Epithelial cell of proximal tubule (primary cell): ENCODE results near the gene DAB2IP. TPM values are rescaled to one million over a fixed set of nuclear protein-coding genes. Genes with fewer than 3 reads are reported as not detected.

ENCODE experiments used
- DNase-seq: peaks from one replicate; pipeline ENCODE4 v3.0.0-alpha.2; 2011; ENCODE audit warnings: low read depth
- H3K4me3 ChIP-seq: 2 replicates; pipeline ENCODE4 v1.5.1; 2011; ENCODE audit warnings: low read depth, mild to moderate bottlenecking, low read length
- CTCF ChIP-seq: conservative IDR thresholded peaks from 2 replicates; pipeline ENCODE4 v1.5.1; 2012; ENCODE audit warnings: low read depth, mild to moderate bottlenecking, low read length
- total RNA-seq: library from RNA; depleted of rRNA; stranded (reverse); fragments of >200 nt; gene quantifications from 2 replicates; pipeline ENCODE4 v1.2.3, GENCODE V29; 2015

Gene DAB2IP
- total RNA-seq, 1 donor from 2014 or later = 23.8 TPM

DNA sequence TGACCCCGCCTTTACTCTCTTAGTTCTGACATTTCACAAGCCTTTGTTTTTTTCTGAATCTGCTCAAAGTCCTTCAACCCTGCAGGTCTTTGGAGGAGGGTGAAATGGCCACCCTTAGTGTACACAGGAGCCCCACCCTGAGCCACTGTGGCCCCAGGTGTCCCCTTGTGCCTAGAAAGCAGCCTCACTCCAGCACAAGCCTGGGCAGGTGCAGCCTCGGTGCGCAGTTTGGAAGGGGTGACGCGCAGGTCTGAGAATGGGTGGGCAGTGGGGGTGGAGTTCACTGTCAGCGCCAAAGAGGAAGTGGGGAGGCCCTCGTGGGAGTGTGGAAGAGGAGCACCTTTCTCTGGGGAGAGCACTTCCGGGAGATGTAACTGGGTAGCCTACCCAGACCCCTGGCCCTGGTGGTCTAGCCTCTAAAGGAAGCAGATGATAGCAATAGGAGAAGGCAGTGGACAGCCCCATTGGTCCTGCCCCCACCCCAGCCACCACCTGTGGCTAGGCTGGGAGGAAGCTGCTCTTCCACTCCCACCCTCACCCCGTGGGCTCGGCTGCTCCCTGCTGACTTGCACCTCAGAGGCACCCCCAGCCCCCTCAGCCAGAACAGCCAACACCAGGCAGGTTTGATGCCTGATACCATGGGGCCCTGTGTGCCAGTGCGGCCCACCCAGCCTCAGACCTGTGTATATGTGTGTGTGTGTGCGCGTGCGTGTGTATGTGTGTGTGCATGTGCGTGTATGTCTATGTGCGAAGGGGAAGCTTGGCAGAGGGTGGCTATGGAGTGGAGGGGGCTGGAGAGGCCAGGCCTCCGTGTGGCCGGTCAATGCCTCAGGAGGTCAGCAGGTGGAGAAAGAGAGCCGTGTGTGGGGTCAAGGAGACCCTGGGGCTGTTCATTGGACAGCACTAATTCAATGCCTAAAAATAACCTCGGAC is 16.8 kb upstream of the DAB2IP start:
- peak; percentile 67 for TF ChIP-seq CTCF
- no peak for DNase-seq
- no peak overlapping the region for H3K4me3 ChIP-seq

DNA sequence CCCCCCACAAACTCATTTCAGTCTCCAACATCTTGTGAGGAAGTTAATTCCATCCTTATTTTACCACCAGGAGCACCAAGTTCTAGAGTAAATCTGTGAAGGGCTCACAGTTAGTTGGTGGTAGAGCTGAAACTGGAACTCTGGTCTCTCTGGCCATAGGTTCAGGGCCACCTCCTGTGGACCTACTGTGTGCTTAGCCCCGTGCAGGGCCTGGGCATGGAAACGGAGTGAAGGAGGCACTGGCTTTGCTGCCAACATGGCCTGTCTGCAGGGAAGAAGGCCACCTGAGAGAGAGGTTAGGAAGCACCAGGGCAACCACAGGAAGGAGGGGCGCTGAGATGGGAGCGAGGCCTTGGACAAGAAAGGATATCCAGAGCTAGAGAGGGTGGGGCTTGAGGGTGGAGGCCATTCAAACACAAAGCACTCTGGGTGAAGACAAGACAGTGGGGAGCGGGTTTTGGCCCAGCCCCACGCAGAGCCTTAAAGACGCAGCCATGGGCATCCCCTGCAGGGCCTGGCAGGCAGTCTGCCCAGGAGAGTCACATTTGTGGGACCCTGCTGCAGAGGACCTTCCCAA is 16.0 kb upstream of the DAB2IP start:
- no peak for DNase-seq
- H3K4me3 ChIP-seq = no peak overlapping the region
- TF ChIP-seq CTCF = no peak

- no peak overlapping the region for H3K4me3 ChIP-seq
- DNase-seq = no peak
- no peak for TF ChIP-seq CTCF
Observed at GRCh38 chr9:121636341-121636865, 15.0 kb upstream of the DAB2IP start.

GRCh38 chr9:121636978-121637712 is 14.3 kb upstream of the DAB2IP start:
- no peak overlapping the region for H3K4me3 ChIP-seq
- no peak for TF ChIP-seq CTCF
- DNase-seq = no peak

- no peak for DNase-seq
- no peak overlapping the region for H3K4me3 ChIP-seq
- no peak for TF ChIP-seq CTCF
Observed at GRCh38 chr9:121637713-121638220, 13.7 kb upstream of the DAB2IP start.

GRCh38 chr9:121638399-121638798 is 13.0 kb upstream of the DAB2IP start:
- no peak overlapping the region for H3K4me3 ChIP-seq
- TF ChIP-seq CTCF = no peak
- no peak for DNase-seq
